Mesenteric fat pad (tissue), 1 donor: ENCODE measurements around the gene RASGRP1. TPM values are rescaled to one million over a fixed set of nuclear protein-coding genes. Genes with fewer than 3 reads are reported as not detected.
"Not testable (repeated sequence)": the region's sequence is repeated elsewhere in the genome, so short reads cannot be mapped to it uniquely, and the experiment has no call there.

Experiments
- DNase-seq: peaks from one replicate; pipeline ENCODE4 v3.0.0-alpha.2; 2020; ENCODE audit warnings: low spot score
- long read RNA-seq: library from polyadenylated mRNA; unstranded; transcript quantifications from one replicate; pipeline ENCODE4 v2.0.0, GENCODE V29; 2020
- total RNA-seq: library from RNA; stranded (reverse); fragmentation: NEBNext Ultra II Directional; extraction: Animal tissue kit (Norgen Biotek cat#: 25700); gene quantifications from one replicate; pipeline ENCODE4 v1.2.1, GENCODE V29; 2021
- donor health status: DM: yes; HTN: yes; CAD: no.

Gene RASGRP1
- total RNA-seq: 1.1 TPM
- long read RNA-seq, partial matches to known transcripts: 0 of 3 reads
- long read RNA-seq, other reads (novel, unspliced or antisense): 3 of 3 reads

DNA sequence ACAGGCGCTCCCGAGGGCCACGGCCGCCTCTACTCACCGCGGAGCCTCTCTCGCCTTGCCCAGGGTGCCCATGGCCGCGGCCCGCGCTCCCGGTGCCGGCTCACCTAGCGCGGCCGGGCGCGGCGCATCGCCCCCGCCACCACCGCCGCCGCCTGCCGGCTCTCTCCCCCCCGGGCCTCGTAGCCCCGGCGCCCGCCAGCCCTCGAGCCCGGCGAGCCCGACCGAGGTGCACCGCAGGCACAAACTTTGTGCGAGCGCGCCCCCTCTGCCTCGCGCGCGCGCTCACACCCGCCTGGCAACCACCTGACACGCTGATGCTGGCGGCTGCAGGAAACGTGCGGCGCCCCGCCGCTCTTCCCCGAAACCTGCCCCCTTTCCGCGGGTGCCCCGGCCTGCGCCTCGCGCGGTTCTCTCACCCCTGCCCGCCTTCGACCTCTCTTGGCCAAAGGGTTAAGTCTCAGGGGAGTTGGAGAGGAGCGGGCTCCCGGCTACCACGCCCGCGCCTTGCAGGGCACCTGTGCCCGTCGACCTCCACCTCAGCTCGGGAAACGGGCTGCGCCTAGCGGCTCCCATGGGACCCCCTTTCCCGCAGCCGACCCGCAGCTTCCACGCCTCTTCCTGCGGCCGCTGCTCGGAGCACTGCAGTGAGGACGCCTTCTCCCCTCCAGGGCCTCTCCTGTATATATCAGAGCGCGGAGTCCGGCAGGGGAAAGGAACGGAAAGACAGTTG, at the start of gene RASGRP1:
RASGRP1 (minus strand) TSS at position 258 of the 730 bp plus-strand sequence; CDS start at position 72, 186 bp downstream.
- DNase-seq: no peak

DNA sequence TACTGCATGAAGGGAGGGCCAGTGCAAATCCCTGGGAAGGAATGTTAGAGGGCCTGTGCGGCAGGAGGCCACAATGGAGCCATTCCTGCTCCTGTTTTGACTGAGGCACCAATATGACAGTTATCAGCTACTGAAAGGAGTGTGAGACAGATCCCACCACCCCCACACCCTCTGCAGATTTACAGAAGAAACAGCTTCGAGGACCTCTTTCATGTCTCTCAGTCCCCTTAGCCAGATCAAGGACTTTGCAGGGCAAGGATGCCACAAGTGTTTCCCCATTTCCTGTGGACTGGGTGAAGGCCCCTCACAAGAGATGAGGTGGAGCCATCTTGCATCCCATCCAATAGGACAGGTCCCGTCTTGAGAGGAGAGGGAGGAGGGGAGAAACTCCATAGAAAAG, 48.5 kb upstream of the RASGRP1 start:
- DNase-seq: no peak

DNA sequence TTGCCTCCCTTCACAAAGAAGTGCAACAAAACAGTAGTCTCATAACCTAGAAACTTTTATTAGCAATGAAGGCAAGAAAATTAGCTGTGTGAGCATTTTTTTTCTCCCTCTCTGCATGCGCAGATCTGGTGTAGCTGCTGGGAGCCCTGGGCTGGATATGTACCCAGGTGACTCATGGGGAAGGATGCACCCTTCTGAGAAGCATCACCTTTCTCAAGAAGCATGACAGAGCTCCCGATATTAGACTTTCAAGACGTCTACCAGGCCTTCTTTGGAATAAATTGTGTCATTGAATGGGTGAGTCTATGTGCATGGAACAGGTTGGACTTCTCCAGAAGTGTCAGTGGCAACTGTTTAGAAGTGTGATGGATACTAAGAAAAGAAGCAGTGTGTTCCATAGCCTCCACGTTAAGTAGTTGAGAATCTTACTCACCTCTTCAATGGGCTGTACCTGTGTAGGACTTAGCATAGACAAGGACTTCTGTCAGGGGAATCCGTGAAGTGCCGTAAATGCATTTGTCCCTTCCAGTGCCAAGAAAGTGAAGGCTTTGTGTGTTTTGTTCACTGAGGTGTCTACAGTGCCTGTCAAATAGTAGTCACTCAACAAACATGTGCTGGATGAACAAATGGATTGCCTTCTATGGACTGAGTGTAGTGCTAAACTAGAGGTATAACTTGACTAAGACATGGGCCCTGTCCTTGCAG, 47.7 kb upstream of the RASGRP1 start:
- no peak for DNase-seq

DNA sequence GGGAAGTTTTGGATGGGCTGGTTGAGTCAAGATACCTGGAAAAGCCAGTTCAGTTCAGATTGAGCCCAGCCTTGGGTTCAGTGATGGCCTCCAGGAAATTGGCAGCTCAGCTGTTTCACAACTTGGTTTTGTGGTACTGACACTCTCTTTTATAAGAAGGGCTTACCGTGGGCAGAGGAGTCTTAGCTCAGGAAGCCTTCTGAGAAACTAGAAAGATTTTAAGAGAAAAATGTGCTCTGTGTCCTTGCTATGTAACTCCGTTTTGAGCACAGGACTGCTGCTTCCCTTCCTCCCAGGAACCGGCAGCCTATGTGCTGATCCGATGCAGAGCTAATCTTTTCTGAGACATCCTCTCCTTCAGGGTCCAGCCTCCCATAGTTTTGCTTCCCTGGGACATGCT, 46.6 kb upstream of the RASGRP1 start:
- no peak for DNase-seq

DNA sequence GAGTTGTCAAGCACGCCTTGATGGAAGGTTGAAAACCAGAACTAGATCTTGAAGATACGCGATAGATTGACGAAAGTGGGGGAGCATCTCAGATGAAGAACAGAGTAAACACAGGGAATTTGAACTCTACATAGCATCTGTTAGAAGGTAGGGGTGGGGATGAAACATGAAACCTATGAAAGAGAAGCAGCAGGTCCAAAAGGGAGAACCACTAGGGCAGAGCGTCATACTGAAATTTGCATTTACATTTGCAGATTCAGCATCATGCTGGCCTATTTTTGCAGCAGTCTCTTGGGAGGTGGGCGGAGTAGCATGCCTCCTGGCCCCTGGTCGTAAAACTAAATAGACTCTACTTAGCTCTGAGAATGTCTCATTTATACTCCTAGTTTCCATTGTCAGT, 46.1 kb upstream of the RASGRP1 start:
- no peak for DNase-seq

DNA sequence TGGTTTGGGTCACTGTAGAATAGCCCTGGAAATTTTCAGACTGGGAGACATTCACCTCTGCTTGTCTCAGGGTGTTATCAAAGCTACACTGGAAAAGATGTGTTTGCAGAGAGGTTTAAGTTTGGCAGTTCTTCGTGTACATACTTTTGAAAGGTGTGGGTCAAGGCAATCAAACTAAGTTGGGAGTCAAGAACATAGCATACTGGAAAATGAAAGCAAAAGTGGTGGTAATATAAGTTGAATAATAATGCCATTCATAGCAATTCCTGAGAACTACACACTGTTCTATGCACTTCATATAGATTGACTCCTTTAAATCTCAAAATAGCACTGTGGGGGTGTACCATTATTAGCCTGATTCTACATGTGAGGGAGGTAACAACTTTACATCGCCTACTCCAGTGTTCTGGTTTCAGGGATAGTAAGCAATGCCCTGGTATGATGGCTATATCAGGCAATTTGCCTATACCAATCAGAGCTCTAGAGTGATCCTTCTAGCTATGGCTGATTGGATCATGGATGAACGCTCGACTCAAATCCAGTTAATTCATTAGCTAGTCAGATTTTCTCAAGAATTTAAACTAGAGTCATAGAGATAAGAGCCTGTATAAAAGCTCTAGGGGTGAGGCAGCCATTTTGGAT, 44.6 kb upstream of the RASGRP1 start:
- DNase-seq: no peak

DNA sequence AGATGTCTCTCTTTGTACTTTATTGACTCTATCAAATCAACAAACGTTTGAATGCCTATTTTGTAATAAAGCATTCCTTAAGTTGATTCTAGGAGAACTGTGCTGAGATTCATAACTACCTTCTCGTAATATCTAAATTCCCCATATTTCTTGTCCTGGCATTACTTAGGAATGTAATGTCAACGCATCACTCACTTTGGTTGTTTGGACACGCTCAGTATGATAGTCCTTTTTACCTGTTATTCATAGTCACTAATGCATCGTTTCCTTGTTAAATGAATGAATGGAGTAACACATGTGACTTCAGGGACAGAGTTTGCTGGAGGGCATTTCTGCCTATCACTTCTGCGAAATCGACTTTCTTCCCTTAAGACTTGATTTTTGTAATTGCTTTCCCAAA, 44.1 kb upstream of the RASGRP1 start:
- DNase-seq: no peak

DNA sequence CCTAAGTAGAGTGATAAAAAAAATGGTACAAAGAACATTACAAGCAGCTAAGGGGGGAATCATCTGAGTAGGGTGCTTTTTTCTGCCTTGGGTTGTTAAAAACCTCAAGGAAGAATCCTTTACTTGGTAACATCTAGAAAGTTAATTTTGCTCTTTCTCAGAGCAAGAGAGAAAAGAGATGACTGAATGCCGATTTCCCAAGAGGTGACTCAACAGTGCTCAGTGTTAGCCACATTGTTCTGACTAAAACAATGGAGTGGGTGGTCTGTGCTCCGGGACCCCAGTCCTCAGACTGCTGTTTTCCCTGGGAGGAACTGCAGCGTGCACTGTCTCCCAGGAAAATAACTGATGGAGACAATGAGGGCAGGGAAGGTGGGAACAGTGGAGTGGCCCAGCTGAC, 41.1 kb upstream of the RASGRP1 start:
- no peak for DNase-seq

DNA sequence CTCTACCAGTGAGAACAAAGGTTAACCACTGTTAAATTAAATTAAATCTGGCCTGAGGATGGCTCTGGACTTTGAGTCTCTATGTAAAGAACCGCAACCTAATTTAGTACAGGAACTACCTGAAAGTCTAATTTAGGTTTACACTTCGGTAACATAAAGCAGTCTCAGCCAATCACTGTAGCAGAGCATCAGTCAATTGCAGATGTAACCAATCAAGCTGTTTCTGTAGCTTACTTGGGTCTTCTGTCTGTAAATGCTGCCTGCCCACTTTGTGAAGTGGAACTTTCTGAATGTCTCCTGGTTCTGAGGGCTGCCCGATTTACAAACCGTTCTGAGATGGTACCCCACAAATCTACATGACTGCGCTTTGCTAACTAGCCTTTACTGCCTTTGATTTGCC, 39.1 kb upstream of the RASGRP1 start:
- DNase-seq: no peak

DNA sequence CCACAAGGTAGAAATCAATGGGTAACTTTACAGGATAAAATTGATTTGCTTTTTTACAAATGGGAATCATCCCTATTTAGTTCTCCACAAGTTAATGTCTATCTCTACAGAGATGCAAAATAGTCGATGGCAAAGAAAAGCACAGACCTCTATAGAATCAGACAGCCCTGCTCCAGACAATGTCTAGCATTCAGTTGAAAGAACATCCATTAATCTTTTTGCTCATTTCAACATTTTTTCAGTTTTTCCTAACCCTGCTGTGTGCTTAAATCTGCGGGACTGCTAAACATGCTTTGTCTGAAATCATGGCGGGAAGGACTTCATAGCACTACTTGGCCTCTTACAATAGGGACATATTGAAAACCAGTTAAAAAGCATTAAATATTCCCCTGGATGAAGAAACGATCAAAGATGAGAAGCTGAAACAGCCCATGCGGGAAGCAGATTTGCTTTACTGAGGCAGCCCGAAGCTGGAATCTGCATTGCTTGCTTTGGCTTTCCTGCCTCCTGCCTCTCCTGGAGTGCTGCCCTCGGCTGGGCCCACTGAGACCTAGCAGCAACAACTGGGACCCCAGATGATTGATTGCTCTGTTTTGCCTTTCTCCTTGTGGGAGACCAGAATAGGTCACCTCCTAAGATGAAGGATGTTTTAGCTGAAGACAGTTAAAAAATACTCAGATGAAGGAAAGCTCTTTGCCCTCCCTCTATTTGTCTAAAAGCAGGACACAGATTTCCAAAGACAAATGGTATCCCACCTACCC, 38.5 kb upstream of the RASGRP1 start:
- DNase-seq: no peak

DNA sequence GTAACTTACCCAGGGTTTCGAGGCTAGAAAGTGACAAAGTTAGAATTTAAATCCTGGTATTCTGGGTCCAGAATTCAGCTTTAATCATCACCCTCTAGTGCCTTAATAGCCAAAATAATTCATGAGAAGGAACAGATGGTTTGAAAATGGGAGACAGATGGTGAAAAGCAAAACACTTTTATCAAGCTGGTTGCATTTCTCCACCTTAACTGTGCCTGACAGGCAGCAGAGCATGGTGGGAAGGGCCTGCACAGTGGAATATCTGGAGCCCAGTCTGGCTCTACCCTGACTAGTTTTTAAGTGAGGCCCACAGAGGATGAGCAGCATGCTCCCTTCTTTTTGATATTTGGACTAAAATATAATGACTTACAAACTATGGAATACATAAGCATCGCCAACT, 35.6 kb upstream of the RASGRP1 start:
- no peak for DNase-seq

DNA sequence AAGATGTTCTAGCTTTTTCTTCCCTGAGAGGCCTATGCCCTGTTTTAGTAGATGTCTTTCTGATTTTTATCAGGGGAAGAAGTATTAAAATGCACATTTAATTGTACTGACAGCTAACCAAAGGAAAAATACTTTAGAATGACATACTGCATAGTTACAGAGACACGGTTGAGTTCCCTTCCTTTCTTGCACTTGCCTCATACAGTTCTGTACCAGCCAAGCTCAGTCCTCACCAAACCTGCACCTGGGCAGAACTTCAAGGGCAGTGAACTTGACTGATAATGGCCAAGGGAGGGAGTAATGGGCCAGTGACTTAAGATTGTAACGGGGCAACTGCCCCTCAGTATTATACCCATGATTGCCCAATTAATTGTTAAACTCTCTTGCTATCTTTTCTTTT, 34.1 kb upstream of the RASGRP1 start:
- DNase-seq: no peak

DNA sequence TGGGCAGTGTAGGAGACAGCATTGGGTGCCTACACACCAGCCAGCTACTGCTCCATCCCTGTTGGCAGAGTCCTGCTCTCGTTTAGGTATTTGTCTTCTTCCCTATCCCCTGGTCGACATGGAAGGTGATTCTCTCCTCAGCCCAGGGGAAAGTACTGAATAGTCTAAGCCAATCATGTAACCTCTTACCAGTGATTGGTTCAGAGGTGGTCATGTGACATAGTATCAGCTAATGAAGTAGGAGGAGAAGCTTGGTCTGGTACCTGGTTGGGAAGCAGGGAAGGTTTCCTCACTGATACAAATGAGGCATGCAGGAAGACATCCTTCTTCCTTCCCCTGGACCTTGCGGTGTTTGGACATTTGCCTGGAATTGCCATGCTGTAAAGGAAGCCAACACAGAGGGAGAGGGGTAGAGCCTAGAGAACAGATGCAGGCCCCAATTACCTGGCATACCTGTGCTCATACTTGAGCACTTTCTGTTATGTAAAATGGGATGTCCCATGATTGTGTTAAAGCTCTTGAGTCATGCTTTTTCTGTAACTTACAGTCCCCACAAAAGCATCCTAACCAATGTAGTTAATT, 32.7 kb upstream of the RASGRP1 start:
- DNase-seq: no peak

DNA sequence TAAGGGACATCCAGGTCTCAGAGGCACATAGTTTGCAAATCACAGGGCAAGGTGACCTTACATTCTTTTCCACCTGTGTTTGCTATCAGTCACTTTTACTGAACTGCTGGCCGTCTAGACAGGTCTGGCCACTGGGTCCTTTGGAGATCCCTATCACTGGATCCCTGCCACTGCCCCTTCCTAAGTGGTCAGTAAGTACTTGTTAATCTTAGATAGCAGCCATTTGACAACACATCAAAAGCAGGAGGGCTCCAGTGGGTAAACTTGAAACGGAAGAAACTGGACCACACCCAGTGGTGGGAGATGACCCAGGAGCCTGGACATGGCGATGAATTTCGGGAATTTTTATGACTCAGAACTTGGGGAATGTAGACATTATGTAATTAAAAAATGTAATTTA, 28.9 kb upstream of the RASGRP1 start:
- no peak for DNase-seq

DNA sequence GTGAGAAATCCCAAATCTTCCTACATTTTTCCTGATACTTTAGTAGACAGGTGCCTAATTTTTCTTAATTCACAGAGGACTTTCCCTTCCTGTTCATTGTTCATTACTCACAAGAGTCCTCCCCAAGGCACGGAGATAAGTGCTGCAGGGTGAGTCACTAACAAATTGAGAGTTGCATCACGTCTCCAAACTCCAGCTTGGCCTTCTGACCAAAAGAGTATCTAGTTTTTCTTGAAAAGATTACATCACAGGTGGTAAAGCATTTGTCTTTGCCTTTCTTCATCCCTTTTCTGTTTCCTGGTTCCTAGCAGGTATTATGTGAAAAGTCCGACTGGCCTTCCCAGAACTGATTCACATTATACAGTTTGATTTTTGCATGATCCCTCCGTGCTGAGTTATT, 24.9 kb upstream of the RASGRP1 start:
- DNase-seq: no peak

DNA sequence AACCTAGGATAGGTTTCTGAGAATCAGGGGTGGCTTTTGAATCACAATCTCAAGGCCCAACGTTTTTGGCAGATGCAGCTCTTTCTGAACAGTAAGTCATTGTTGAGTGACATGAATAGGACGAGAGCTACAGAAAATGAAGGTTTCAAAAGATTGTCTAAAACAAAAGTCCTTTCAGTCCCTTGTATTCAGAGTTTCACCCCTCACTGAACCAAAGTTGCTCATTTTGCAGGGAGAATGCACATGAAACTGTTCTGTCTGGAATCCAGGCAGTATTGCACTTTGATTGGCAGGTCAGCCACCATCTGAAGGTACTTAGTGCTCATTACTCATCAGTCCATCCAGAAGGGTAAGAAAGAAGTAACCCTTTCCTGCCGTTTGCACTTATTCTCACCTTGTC, 24.1 kb upstream of the RASGRP1 start:
- no peak for DNase-seq

DNA sequence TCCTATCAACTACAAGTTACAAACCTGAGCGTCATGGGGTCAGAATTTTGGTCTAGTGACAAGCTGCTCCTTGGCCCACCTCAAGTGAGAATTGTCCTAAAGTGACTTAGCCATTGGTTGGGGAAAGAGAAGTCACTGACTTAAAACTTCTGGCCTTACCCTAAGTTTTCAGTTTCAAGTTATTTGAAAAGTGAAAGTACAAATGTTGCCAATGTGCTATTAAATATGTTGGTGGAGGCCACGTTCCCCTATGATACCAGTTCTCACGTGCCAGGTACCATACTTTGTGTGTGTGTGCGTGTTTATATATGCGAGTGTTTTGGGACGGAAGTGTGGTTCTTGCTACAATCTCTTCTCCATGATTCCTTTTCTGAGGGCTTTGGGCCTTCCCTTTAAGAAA, 22.6 kb upstream of the RASGRP1 start:
- no peak for DNase-seq

DNA sequence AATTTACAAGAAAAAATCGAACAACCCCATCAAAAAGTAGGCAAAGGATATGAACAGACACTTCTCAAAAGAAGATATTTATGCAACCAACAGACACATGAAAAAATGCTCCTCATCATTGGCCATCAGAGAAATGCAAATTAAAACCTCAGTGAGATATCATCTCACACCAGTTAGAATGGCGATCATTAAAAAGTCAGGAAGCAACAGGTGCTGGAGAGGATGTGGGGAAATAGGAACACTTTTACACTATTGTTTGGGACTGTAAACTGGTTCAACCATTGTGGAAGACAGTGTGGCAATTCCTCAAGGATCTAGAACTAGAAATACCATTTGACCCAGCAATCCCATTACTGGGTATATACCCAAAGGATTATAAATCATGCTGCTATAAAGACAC, 21.4 kb upstream of the RASGRP1 start:
- DNase-seq: not testable (repeated sequence)

DNA sequence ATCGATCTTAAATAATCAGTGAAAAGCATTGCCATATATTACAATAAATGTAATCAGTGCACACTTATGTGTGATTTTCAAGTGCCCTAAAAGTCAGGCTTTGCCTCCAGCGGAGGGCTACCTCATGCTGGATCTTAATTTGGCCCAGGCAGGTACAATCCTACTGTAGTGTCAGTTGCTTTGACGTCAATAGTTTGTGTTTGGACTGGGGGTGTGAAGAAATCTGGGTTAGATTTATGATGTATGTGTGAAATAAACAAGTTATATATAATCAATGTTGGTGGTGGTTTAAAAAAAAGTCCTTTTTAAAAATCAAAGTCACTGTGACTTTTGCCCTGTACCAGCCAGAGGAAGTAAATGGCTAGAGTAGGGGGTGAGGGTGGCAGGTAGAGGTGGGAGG, 14.0 kb upstream of the RASGRP1 start:
- DNase-seq: no peak

DNA sequence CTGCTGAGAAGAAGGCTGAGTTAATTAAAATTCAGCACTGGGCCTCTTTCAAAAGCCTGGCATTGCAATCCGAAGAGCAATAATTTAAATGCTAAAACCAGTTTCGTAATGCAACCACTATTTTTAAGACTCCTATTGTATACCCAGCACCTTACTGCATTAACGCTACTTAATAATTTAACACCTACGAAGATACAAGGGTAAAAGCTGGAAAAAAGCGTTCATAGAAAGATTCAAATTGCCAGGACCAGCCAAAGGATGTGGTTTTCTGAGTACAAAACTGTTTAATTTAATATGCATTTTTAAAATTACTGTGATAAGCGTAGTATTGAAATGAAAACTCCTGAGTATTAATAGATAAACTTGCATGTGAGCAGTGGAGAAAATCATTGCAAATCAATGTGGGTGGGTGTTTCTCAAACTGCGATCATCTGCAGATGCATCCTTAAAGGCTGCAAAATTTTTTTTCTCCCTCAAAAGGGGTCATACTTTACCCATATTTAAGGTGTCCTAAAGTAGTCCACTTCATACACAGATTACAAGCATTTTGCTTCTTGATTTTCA, 12.9 kb upstream of the RASGRP1 start:
- no peak for DNase-seq

DNA sequence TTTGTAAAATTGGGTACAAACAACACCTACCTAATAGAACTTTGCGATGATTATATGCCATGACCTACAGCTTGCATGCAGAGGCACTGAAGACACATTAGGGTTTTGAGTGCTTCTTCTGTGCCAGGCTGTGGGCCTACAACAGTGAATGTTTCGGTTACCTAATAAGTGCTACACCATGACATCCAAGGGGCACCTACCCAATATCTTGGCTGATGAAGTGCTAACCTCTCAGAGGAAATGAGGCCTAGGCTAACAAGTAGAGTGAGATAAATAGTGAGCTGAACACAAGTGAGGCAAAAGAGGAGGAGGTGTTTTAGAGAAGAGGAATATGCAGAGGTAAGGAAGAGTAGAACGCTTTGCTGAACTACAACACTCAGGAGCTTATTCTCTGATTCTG, 12.2 kb upstream of the RASGRP1 start:
- no peak for DNase-seq
